Measurements from ENCODE around the gene OAS1.

OAS1 gene

GRCh38 chr12:112876506-112876905 is 30.3 kb upstream of the OAS1 start:
- TF ChIP-seq REST (IDR thresholded peaks at IDR 0.05; ENCODE audit: low read depth): no peak
- no peak for TF ChIP-seq RAD21 (IDR thresholded peaks at IDR 0.05; ENCODE audit: low read depth)
- no peak for TF ChIP-seq TCF12 (IDR thresholded peaks at IDR 0.05; ENCODE audit: low read depth)
- no peak for TF ChIP-seq NFIC (IDR thresholded peaks at IDR 0.05)
- no peak for TF ChIP-seq ZBTB7A (IDR thresholded peaks at IDR 0.05; ENCODE audit: low read depth)
- TF ChIP-seq USF1 (IDR thresholded peaks at IDR 0.05): no peak

GRCh38 chr12:112877006-112877405 is 29.8 kb upstream of the OAS1 start:
- TF ChIP-seq FOXM1 (IDR thresholded peaks at IDR 0.05; ENCODE audit: borderline replicate concordance, low read depth) (no peak), TCF12 (IDR thresholded peaks at IDR 0.05; ENCODE audit: low read depth) (no peak), YY1 (IDR thresholded peaks at IDR 0.05; ENCODE audit: low read depth) (no peak), RAD21 (IDR thresholded peaks at IDR 0.05; ENCODE audit: low read depth) (no peak)

- TF ChIP-seq NFIC (IDR thresholded peaks at IDR 0.05): no peak
- no peak for TF ChIP-seq TEAD4 (IDR thresholded peaks at IDR 0.05)
- TF ChIP-seq EGR1 (IDR thresholded peaks at IDR 0.05): no peak
These were observed 28.3 kb upstream of the OAS1 start for GRCh38 chr12:112878488-112878887.

GRCh38 chr12:112879191-112879705 is 27.5 kb upstream of the OAS1 start:
- no peak for TF ChIP-seq NFIC (IDR thresholded peaks at IDR 0.05)
- TF ChIP-seq MAX (IDR thresholded peaks at IDR 0.05): no peak

GRCh38 chr12:112881602-112882001 is 25.2 kb upstream of the OAS1 start:
- no peak for TF ChIP-seq EGR1 (IDR thresholded peaks at IDR 0.05)
- no peak for TF ChIP-seq TCF12 (IDR thresholded peaks at IDR 0.05; ENCODE audit: low read depth)
- no peak for TF ChIP-seq TAF1 (IDR thresholded peaks at IDR 0.05; ENCODE audit: low read depth)
- TF ChIP-seq EP300 (IDR thresholded peaks at IDR 0.05; ENCODE audit: borderline replicate concordance): no peak
- TF ChIP-seq USF1 (IDR thresholded peaks at IDR 0.05): no peak
- TF ChIP-seq RAD21 (IDR thresholded peaks at IDR 0.05; ENCODE audit: low read depth): no peak
- TF ChIP-seq CREB1 (IDR thresholded peaks at IDR 0.05; ENCODE audit: low read depth): no peak
- no peak for TF ChIP-seq FOXM1 (IDR thresholded peaks at IDR 0.05; ENCODE audit: borderline replicate concordance, low read depth)
- TF ChIP-seq REST (IDR thresholded peaks at IDR 0.05; ENCODE audit: low read depth): no peak
- TF ChIP-seq TEAD4 (IDR thresholded peaks at IDR 0.05): no peak
- no peak for TF ChIP-seq CEBPB (IDR thresholded peaks at IDR 0.05)
- TF ChIP-seq NFIC (IDR thresholded peaks at IDR 0.05): no peak

GRCh38 chr12:112885236-112885635 is 21.5 kb upstream of the OAS1 start:
- TF ChIP-seq YY1 (IDR thresholded peaks at IDR 0.05; ENCODE audit: low read depth) (no peak), REST (IDR thresholded peaks at IDR 0.05; ENCODE audit: low read depth) (no peak), MAX (IDR thresholded peaks at IDR 0.05) (no peak), TAF1 (IDR thresholded peaks at IDR 0.05; ENCODE audit: low read depth) (no peak), CREB1 (IDR thresholded peaks at IDR 0.05; ENCODE audit: low read depth) (no peak), EP300 (IDR thresholded peaks at IDR 0.05; ENCODE audit: borderline replicate concordance) (no peak), TCF12 (IDR thresholded peaks at IDR 0.05; ENCODE audit: low read depth) (no peak), EGR1 (IDR thresholded peaks at IDR 0.05) (no peak), NFIC (IDR thresholded peaks at IDR 0.05) (no peak), TEAD4 (IDR thresholded peaks at IDR 0.05) (no peak), FOXM1 (IDR thresholded peaks at IDR 0.05; ENCODE audit: borderline replicate concordance, low read depth) (no peak), RAD21 (IDR thresholded peaks at IDR 0.05; ENCODE audit: low read depth) (no peak), CEBPB (IDR thresholded peaks at IDR 0.05) (no peak), USF1 (IDR thresholded peaks at IDR 0.05) (no peak), ZBTB7A (IDR thresholded peaks at IDR 0.05; ENCODE audit: low read depth) (no peak)

All from Ishikawa (cell line).